Activated B cell treated with CpG ODN at 0.5 μM for 24 hours (primary cell): ENCODE results near the gene VPS37B. TPM values are rescaled to one million over a fixed set of nuclear protein-coding genes. Genes with fewer than 3 reads are reported as not detected.

Source experiments
- ATAC-seq: fragments of 200-7000 bp; cut with Tn5 transposase; one replicate; pipeline ENCODE4 v1.10.0; 2021; ENCODE audit warnings: low read depth, mild to moderate bottlenecking, moderate library complexity
- CTCF ChIA-PET: fragments of 350-600 bp; sonication (Branson Sonifier 250); formaldehyde crosslinking; loops from one replicate; lab custom pipeline; 2021; ENCODE audit warnings: antibody characterized with exemption; lab: Charles Lee
- POLR2A ChIA-PET: fragments of 350-600 bp; sonication (Branson Sonifier 250); formaldehyde crosslinking; loops from one replicate; lab custom pipeline; 2021; ENCODE audit warnings: antibody characterized with exemption; lab: Charles Lee
- DNase-seq: peaks from one replicate; pipeline ENCODE4 v3.0.0; 2022
- H3K27ac Mint-ChIP-seq: one replicate; pipeline ENCODE4 v1.8.0; 2020; ENCODE audit warnings: mixed read lengths
- H3K27me3 Mint-ChIP-seq: one replicate; pipeline ENCODE4 v1.8.0; 2021; ENCODE audit warnings: mixed read lengths
- H3K36me3 Mint-ChIP-seq: one replicate; pipeline ENCODE4 v1.8.0; 2021; ENCODE audit warnings: low read depth, mixed read lengths
- H3K4me1 Mint-ChIP-seq: one replicate; pipeline ENCODE4 v1.8.0; 2021; ENCODE audit warnings: mixed read lengths
- H3K4me3 Mint-ChIP-seq: one replicate; pipeline ENCODE4 v1.8.0; 2020; ENCODE audit warnings: mild to moderate bottlenecking, mixed read lengths
- H3K9me3 Mint-ChIP-seq: one replicate; pipeline ENCODE4 v1.8.0; 2020; ENCODE audit warnings: mixed read lengths
- CTCF ChIP-seq: fragments of 200-600 bp; IDR thresholded peaks from one replicate; pipeline ENCODE4 v1.8.0; 2022; ENCODE audit warnings: antibody characterized with exemption, mild to moderate bottlenecking
- intact Hi-C: fragments of 100-400 bp; cut with micrococcal nuclease; formaldehyde crosslinking; loops from one replicate; pipeline ENCODE4 v1.15.1; 2024
- total RNA-seq: library from RNA; stranded (reverse); gene quantifications from 2 replicates; pipeline ENCODE4 v1.2.3, GENCODE V29; 2022

VPS37B gene
- total RNA-seq, 1 donor from 2014 or later: 54.1 TPM

GRCh38 chr12:122872815-122873361 is 23.0 kb downstream of the VPS37B start:
- ATAC-seq (no peak), DNase-seq (peak; percentile 12)
- Mint-ChIP-seq H3K4me3 (peak overlapping the region; percentile 11), H3K27me3 (no peaks in the 10 kb centered on the region), H3K9me3 (no peaks in the 10 kb centered on the region), H3K36me3 (peaks cover 58% of the 10 kb centered on the region), H3K4me1 (peaks cover 98% of the 10 kb centered on the region), H3K27ac (peak overlapping the region; percentile 93)
- intact Hi-C loops: loop anchor here (1.0 kb wide), 2 partner anchors 14 to 25 kb away; no protein-coding TSS in a partner anchor
- ChIA-PET POLR2A (interaction anchor here (0.6 to 4.5 kb wide), 10 partner anchors 9 to 360 kb away, joined by 3 to 47 read pairs (median 11); partner anchors contain the start of genes MPHOSPH9, MTRFR and VPS37B), CTCF (interaction anchor here (0.6 to 3.6 kb wide), 7 partner anchors 7 to 365 kb away, joined by 3 to 26 read pairs (median 8); no protein-coding TSS in a partner anchor)
- no peak for TF ChIP-seq CTCF

GRCh38 chr12:122871851-122872780 is 23.8 kb downstream of the VPS37B start:
- peak; percentile 46 for DNase-seq
- intact Hi-C loops: loop anchor here (1.0 kb wide), 2 partner anchors 15 to 26 kb away; no protein-coding TSS in a partner anchor

GRCh38 chr12:122870867-122871664 is 24.9 kb downstream of the VPS37B start:
- H3K27ac Mint-ChIP-seq: peak overlapping the region; percentile 93
- peak; percentile 14 for DNase-seq
- no peak for TF ChIP-seq CTCF
- peaks cover 89% of the 10 kb centered on the region for H3K4me1 Mint-ChIP-seq
- no peaks in the 10 kb centered on the region for H3K27me3 Mint-ChIP-seq
- intact Hi-C loops: no loop called here
- H3K9me3 Mint-ChIP-seq: no peaks in the 10 kb centered on the region
- CTCF ChIA-PET: interaction anchor here (0.8 to 3.6 kb wide), 13 partner anchors 9 to 367 kb away, joined by 3 to 26 read pairs (median 6); partner anchors contain the start of gene DENR
- peak overlapping the region; percentile 84 for H3K4me3 Mint-ChIP-seq
- ATAC-seq: no peak
- H3K36me3 Mint-ChIP-seq: peaks cover 62% of the 10 kb centered on the region
- POLR2A ChIA-PET: interaction anchor here (0.5 to 4.5 kb wide), 15 partner anchors 10 to 362 kb away, joined by 3 to 47 read pairs (median 5); partner anchors contain the start of genes MPHOSPH9, MTRFR, OGFOD2 and VPS37B

More at GRCh38 chr12:122871851-122872780, 23.8 kb downstream of the VPS37B start:
- peaks cover 58% of the 10 kb centered on the region for H3K36me3 Mint-ChIP-seq
- H3K27ac Mint-ChIP-seq: peak overlapping the region; percentile 93
- peaks cover 91% of the 10 kb centered on the region for H3K4me1 Mint-ChIP-seq
- H3K4me3 Mint-ChIP-seq: peak overlapping the region; percentile 84
- peak; percentile 66 for ATAC-seq
- ChIA-PET POLR2A (interaction anchor here (0.6 to 4.5 kb wide), 12 partner anchors 9 to 361 kb away, joined by 3 to 47 read pairs (median 9); partner anchors contain the start of genes MPHOSPH9, MTRFR, OGFOD2 and VPS37B), CTCF (interaction anchor here (0.6 to 3.6 kb wide), 15 partner anchors 8 to 366 kb away, joined by 3 to 26 read pairs (median 5); partner anchors contain the start of gene DENR)
- TF ChIP-seq CTCF: no peak
- no peaks in the 10 kb centered on the region for H3K27me3 Mint-ChIP-seq
- H3K9me3 Mint-ChIP-seq: no peaks in the 10 kb centered on the region

- peaks cover 69% of the 10 kb centered on the region for H3K36me3 Mint-ChIP-seq
- ChIA-PET POLR2A (interaction anchor here (0.5 to 4.5 kb wide), 14 partner anchors 8 to 104 kb away, joined by 3 to 47 read pairs (median 4); partner anchors contain the start of genes OGFOD2 and VPS37B), CTCF (interaction anchor here (0.8 to 3.6 kb wide), 9 partner anchors 10 to 368 kb away, joined by 3 to 26 read pairs (median 8); no protein-coding TSS in a partner anchor)
- H3K4me1 Mint-ChIP-seq: peaks cover 88% of the 10 kb centered on the region
- intact Hi-C loops: no loop called here
- TF ChIP-seq CTCF: no peak
- no peaks in the 10 kb centered on the region for H3K9me3 Mint-ChIP-seq
- H3K27me3 Mint-ChIP-seq: no peaks in the 10 kb centered on the region
- ATAC-seq (no peak), DNase-seq (peak; percentile 9)
- peak overlapping the region; percentile 84 for H3K4me3 Mint-ChIP-seq
- peak overlapping the region; percentile 93 for H3K27ac Mint-ChIP-seq
Measured at GRCh38 chr12:122870163-122870842, 25.6 kb downstream of the VPS37B start.
